OCI-LY7 (cell line): ENCODE measurements around the gene USP6NL. TPM values are rescaled to one million over a fixed set of nuclear protein-coding genes. Genes with fewer than 3 reads are reported as not detected.

Experiments used
- BruUV-seq: library from RNA; stranded (reverse); fragments of 400-500 nt; replicated peaks from 2 replicates; lab custom pipeline; 2021; lab: Mats Ljungman, UMichigan
- CTCF ChIA-PET: fragments of 300-600 bp; sonication (Branson Sonifier 250); formaldehyde crosslinking; loops from one replicate; lab custom pipeline; 2022; ENCODE audit warnings: antibody characterized with exemption; ENCODE audit not compliant: unreplicated experiment; lab: Charles Lee
- POLR2A ChIA-PET: fragments of 300-600 bp; sonication (Branson Sonifier 250); formaldehyde crosslinking; loops from one replicate; lab custom pipeline; 2022; ENCODE audit warnings: antibody characterized with exemption; lab: Charles Lee
- DNase-seq: peaks from one replicate; pipeline ENCODE4 v3.0.0-alpha.2; 2015; ENCODE audit warnings: low spot score
- H2AFZ ChIP-seq: fragments of 200-600 bp; sonication (generic), shearing (Covaris generic); 2 replicates; pipeline ENCODE4 v1.6.1; 2014; ENCODE audit warnings: mild to moderate bottlenecking, antibody characterized with exemption, low read length, moderate library complexity
- H3K27ac ChIP-seq: fragments of 200-600 bp; sonication (generic); 2 replicates; pipeline ENCODE4 v1.5.1; 2014; ENCODE audit warnings: mixed run types, low read depth, mild to moderate bottlenecking, moderate library complexity, low read length, inconsistent platforms; ENCODE audit not compliant: poor library complexity, severe bottlenecking
- H3K36me3 ChIP-seq: fragments of 200-600 bp; sonication (generic); 2 replicates; pipeline ENCODE4 v1.6.1; 2014; ENCODE audit warnings: mild to moderate bottlenecking, antibody characterized with exemption, low read length, moderate library complexity, mixed read lengths; ENCODE audit not compliant: insufficient read depth
- H3K4me1 ChIP-seq: fragments of 200-600 bp; sonication (generic); 2 replicates; pipeline ENCODE4 v1.5.1; 2014; ENCODE audit warnings: mild to moderate bottlenecking, low read length; ENCODE audit not compliant: insufficient read depth, poor library complexity, severe bottlenecking
- H3K4me2 ChIP-seq: fragments of 200-600 bp; sonication (generic); 2 replicates; pipeline ENCODE4 v1.6.1; 2014; ENCODE audit warnings: mild to moderate bottlenecking, low read length
- H3K4me3 ChIP-seq: fragments of 200-600 bp; sonication (generic); 2 replicates; pipeline ENCODE4 v1.5.1; 2014; ENCODE audit warnings: mild to moderate bottlenecking, low read depth, low read length; ENCODE audit not compliant: poor library complexity, severe bottlenecking
- H3K79me2 ChIP-seq: fragments of 200-600 bp; sonication (generic); 2 replicates; pipeline ENCODE4 v1.6.1; 2016; ENCODE audit warnings: low read depth, mild to moderate bottlenecking, low read length, moderate library complexity, mixed read lengths; ENCODE audit not compliant: insufficient read depth
- H3K9me2 ChIP-seq: fragments of 200-600 bp; sonication (generic); 2 replicates; pipeline ENCODE4 v1.6.1; 2016; ENCODE audit warnings: mild to moderate bottlenecking, low read length, mixed read lengths; ENCODE audit not compliant: insufficient read depth
- H3K9me3 ChIP-seq: fragments of 200-600 bp; sonication (generic); 2 replicates; pipeline ENCODE4 v1.6.1; 2014; ENCODE audit warnings: mild to moderate bottlenecking, mixed run types, low read length, mixed read lengths
- H4K20me1 ChIP-seq: fragments of 200-600 bp; sonication (generic); 2 replicates; pipeline ENCODE4 v1.6.1; 2014; ENCODE audit warnings: mild to moderate bottlenecking, antibody characterized with exemption, low read length, moderate library complexity, mixed read lengths; ENCODE audit not compliant: insufficient read depth
- EZH2phosphoT487 ChIP-seq: fragments of 200-600 bp; sonication (generic); IDR thresholded peaks from 2 replicates; pipeline ENCODE4 v1.6.1; 2018; ENCODE audit warnings: low read depth, borderline replicate concordance, mild to moderate bottlenecking, mixed run types, antibody characterized with exemption, low read length, moderate library complexity, mixed read lengths
- intact Hi-C: fragments of 100-400 bp; cut with micrococcal nuclease; formaldehyde crosslinking; loops from one replicate; pipeline ENCODE4 v1.10.0; 2022; ENCODE audit not compliant: unreplicated experiment
- total RNA-seq, 2 experiments: library from RNA; depleted of rRNA in 1 of 2; stranded (reverse); fragments of >200 nt in 1 of 2; shearing (Covaris generic) in 1 of 2; gene quantifications; 2 replicates each; pipeline ENCODE4 v1.2.3, GENCODE V29; 2014 to 2022
- TF ChIP-seq, protein P1 (sequence below): fragments of 200-600 bp; sonication (generic); conservative IDR thresholded peaks from 2 replicates; pipeline ENCODE4 v1.5.1; 2014; ENCODE audit warnings: mild to moderate bottlenecking, antibody characterized with exemption, low read length, moderate library complexity, mixed read lengths

USP6NL gene
- total RNA-seq, 2 experiments from 2014 or later: 41.7 to 59.7 TPM

DNA sequence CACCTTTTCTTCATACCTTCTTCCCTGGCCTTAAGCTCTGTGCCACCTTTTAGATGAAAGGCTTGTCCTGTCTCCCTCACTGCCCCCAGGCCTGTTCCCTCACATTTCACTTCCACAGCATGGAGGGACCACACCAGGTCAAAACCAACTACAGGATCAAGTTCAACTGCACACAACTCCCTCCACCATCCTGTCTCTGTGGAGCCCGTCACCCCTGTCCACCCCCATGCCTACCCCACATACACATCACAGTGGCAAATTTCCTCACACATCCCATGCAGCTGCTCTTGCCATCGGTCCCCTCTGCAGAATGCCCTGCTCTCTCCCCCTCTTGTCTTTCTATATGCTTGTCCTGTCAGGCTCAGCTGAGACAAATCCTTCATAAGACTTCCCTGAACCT lies 154.1 kb downstream of the USP6NL start:
- no peak overlapping the region for H3K27ac ChIP-seq
- H3K79me2 ChIP-seq: peaks cover 5% of the 10 kb centered on the region; the same call in 1 of the 2 replicates
- ChIA-PET CTCF (no interaction called here), POLR2A (interaction anchor here (0.6 to 1.4 kb wide), 2 partner anchors 10 to 300 kb away, joined by 3 to 4 read pairs; no protein-coding TSS in a partner anchor)
- no peak overlapping the region for H3K4me3 ChIP-seq
- H3K36me3 ChIP-seq: peaks cover 53% of the 10 kb centered on the region
- TF ChIP-seq EZH2phosphoT487: no peak
- TF ChIP-seq, protein P1, sequence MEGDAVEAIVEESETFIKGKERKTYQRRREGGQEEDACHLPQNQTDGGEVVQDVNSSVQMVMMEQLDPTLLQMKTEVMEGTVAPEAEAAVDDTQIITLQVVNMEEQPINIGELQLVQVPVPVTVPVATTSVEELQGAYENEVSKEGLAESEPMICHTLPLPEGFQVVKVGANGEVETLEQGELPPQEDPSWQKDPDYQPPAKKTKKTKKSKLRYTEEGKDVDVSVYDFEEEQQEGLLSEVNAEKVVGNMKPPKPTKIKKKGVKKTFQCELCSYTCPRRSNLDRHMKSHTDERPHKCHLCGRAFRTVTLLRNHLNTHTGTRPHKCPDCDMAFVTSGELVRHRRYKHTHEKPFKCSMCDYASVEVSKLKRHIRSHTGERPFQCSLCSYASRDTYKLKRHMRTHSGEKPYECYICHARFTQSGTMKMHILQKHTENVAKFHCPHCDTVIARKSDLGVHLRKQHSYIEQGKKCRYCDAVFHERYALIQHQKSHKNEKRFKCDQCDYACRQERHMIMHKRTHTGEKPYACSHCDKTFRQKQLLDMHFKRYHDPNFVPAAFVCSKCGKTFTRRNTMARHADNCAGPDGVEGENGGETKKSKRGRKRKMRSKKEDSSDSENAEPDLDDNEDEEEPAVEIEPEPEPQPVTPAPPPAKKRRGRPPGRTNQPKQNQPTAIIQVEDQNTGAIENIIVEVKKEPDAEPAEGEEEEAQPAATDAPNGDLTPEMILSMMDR: no peak
- no peak overlapping the region for H2AFZ ChIP-seq
- BruUV-seq: no TSS peak
- intact Hi-C loops: no loop called here
- H3K4me2 ChIP-seq: no peak overlapping the region
- H3K4me1 ChIP-seq: no peaks in the 10 kb centered on the region
- no peak for DNase-seq
- no peaks in the 10 kb centered on the region for H3K9me3 ChIP-seq
- no peaks in the 10 kb centered on the region for H3K9me2 ChIP-seq
- no peaks in the 10 kb centered on the region for H4K20me1 ChIP-seq

DNA sequence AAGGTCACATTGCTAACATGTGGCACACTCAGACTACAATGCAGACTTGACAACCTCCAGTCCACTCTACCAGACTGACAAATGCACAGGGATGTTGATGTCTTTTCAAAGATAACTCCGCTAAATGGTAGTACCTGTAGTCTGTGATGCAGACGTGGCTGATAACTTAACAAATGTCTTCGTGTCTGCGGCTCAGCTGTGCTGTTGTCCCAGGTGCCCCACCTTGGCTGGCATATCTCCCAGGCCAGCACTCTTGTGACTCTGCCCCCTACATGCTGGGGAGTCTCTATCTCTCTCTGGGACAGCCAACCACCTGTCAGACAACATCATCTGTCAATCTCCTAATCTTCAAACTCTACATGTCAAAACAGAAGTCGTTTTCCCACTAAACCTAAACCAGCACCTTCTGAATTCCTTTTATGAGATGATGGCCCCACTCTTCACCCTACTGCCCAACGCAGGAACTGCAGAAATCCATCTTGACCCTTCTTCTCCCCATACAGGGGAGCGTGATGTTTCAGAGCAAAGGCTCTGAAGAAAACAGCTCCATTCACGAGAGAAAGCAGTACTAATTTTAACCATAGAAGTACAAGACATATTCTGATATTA lies 156.4 kb downstream of the USP6NL start:
- TF ChIP-seq, protein P1: peak; percentile 63
- no peak for TF ChIP-seq EZH2phosphoT487
- CTCF ChIA-PET: no interaction called here
- DNase-seq: no peak
- BruUV-seq: no TSS peak
- intact Hi-C loops: no loop called here
- peaks cover 22% of the 10 kb centered on the region for H3K4me1 ChIP-seq
- no peak overlapping the region for H3K27ac ChIP-seq
- H4K20me1 ChIP-seq: no peaks in the 10 kb centered on the region
- no peak overlapping the region for H2AFZ ChIP-seq
- no peaks in the 10 kb centered on the region for H3K9me3 ChIP-seq
- no peak overlapping the region for H3K4me2 ChIP-seq
- H3K4me3 ChIP-seq: no peak overlapping the region
- no peaks in the 10 kb centered on the region for H3K9me2 ChIP-seq
- H3K36me3 ChIP-seq: peaks cover 32% of the 10 kb centered on the region
- peaks cover 4% of the 10 kb centered on the region; the same call in 1 of the 2 replicates for H3K79me2 ChIP-seq
- POLR2A ChIA-PET: no interaction called here

DNA sequence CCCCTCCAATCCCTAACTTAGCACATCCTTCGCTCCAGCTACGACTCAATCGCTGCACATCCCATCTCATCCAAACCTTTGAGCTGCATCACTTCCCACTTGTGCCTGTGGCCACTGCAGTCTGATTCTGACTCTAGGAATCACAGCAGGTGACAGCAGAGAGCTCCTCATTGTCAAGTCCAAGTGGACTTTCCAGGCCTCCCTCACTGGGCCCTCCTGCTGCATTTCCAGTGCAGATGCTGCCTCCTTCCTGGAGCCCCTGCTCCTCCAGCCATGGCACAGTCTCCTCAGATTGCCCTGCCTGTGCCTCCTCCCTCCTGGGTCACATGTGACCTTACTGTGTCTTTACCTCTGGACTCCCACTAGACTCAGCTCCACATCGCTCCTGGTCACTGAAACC lies 157.3 kb downstream of the USP6NL start:
- Histone ChIP-seq H3K4me3 (no peak overlapping the region), H3K36me3 (peaks cover 25% of the 10 kb centered on the region), H3K9me2 (no peaks in the 10 kb centered on the region), H3K9me3 (no peaks in the 10 kb centered on the region), H2AFZ (no peak overlapping the region), H3K4me1 (peaks cover 31% of the 10 kb centered on the region), H3K79me2 (no peaks in the 10 kb centered on the region), H3K27ac (no peak overlapping the region), H3K4me2 (no peak overlapping the region), H4K20me1 (no peaks in the 10 kb centered on the region)
- no TSS peak for BruUV-seq
- intact Hi-C loops: no loop called here
- no peak for TF ChIP-seq EZH2phosphoT487
- TF ChIP-seq, protein P1: no peak
- CTCF ChIA-PET: no interaction called here
- POLR2A ChIA-PET: no interaction called here
- DNase-seq: no peak
